ENCODE data around the gene PCIF1. TPM values are rescaled to one million over a fixed set of nuclear protein-coding genes. Genes with fewer than 3 reads are reported as not detected.

Gene PCIF1
- total RNA-seq, 1 donor from 2014 or later, result 22.4 TPM

- H3K27me3 ChIP-seq (ENCODE audit: control insufficient read depth, insufficient read depth, low read length), result no peaks in the 10 kb centered on the region
- H3K4me3 ChIP-seq (ENCODE audit: low read depth, low read length), result peak within 1 kb of the TSS; percentile 73
- peaks cover 1% of the 10 kb centered on the region for H3K36me3 ChIP-seq (ENCODE audit: control insufficient read depth, insufficient read depth, low read length)
- DNase-seq (ENCODE audit: low read depth), result no peak
- TF ChIP-seq CTCF (IDR thresholded peaks at IDR 0.05; ENCODE audit: insufficient read depth, low read length, poor library complexity, severe bottlenecking), result no peak
Measured at GRCh38 chr20:45890985-45891983, 43.2 kb upstream of the PCIF1 start, which contains the start of the genes CTSA and NEURL2. Gene CTSA, plus strand, starts transcription at chr20:45891335. Its CDS starts 234 bp downstream, at chr20:45891569. Gene NEURL2, minus strand, starts transcription at chr20:45891208. Its CDS starts 217 bp downstream, at chr20:45890991.

GRCh38 chr20:45892049-45892825 is 42.2 kb upstream of the PCIF1 start:
- Histone ChIP-seq H3K4me3 (ENCODE audit: low read depth, low read length) (peak overlapping the region; percentile 73), H3K36me3 (ENCODE audit: control insufficient read depth, insufficient read depth, low read length) (peaks cover 3% of the 10 kb centered on the region), H3K27me3 (ENCODE audit: control insufficient read depth, insufficient read depth, low read length) (no peaks in the 10 kb centered on the region)
- TF ChIP-seq CTCF (IDR thresholded peaks at IDR 0.05; ENCODE audit: insufficient read depth, low read length, poor library complexity, severe bottlenecking), result peak; percentile 26
- DNase-seq (ENCODE audit: low read depth), result no peak

- H3K36me3 ChIP-seq (ENCODE audit: control insufficient read depth, insufficient read depth, low read length), result peaks cover 3% of the 10 kb centered on the region
- H3K4me3 ChIP-seq (ENCODE audit: low read depth, low read length), result no peak overlapping the region
- H3K27me3 ChIP-seq (ENCODE audit: control insufficient read depth, insufficient read depth, low read length), result no peaks in the 10 kb centered on the region
- DNase-seq (ENCODE audit: low read depth), result no peak
- TF ChIP-seq CTCF (IDR thresholded peaks at IDR 0.05; ENCODE audit: insufficient read depth, low read length, poor library complexity, severe bottlenecking), result no peak
Measured at GRCh38 chr20:45892828-45893500, 41.5 kb upstream of the PCIF1 start.

GRCh38 chr20:45893831-45894230 is 40.7 kb upstream of the PCIF1 start:
- peaks cover 3% of the 10 kb centered on the region for H3K36me3 ChIP-seq (ENCODE audit: control insufficient read depth, insufficient read depth, low read length)
- TF ChIP-seq CTCF (IDR thresholded peaks at IDR 0.05; ENCODE audit: insufficient read depth, low read length, poor library complexity, severe bottlenecking), result no peak

GRCh38 chr20:45894797-45895196 is 39.7 kb upstream of the PCIF1 start:
- no peak for TF ChIP-seq CTCF (IDR thresholded peaks at IDR 0.05; ENCODE audit: insufficient read depth, low read length, poor library complexity, severe bottlenecking)

More at GRCh38 chr20:45893831-45894230, 40.7 kb upstream of the PCIF1 start:
- Histone ChIP-seq H3K27me3 (ENCODE audit: control insufficient read depth, insufficient read depth, low read length) (no peaks in the 10 kb centered on the region), H3K4me3 (ENCODE audit: low read depth, low read length) (no peak overlapping the region)
- no peak for DNase-seq (ENCODE audit: low read depth)

More at GRCh38 chr20:45894797-45895196, 39.7 kb upstream of the PCIF1 start:
- no peak for DNase-seq (ENCODE audit: low read depth)
- Histone ChIP-seq H3K27me3 (ENCODE audit: control insufficient read depth, insufficient read depth, low read length) (no peaks in the 10 kb centered on the region), H3K4me3 (ENCODE audit: low read depth, low read length) (no peak overlapping the region), H3K36me3 (ENCODE audit: control insufficient read depth, insufficient read depth, low read length) (peaks cover 3% of the 10 kb centered on the region)

Measured in kidney epithelial cell (primary cell).